ENCODE measurements around the gene KAT2B. TPM values are rescaled to one million over a fixed set of nuclear protein-coding genes. Genes with fewer than 3 reads are reported as not detected.
A peak's percentile ranks its signal among the peaks of the same experiment; 100 is the strongest.

KAT2B gene
- total RNA-seq, 4 donors from 2014 or later, result 21.3 to 47.0 (median 33.3) TPM

DNA sequence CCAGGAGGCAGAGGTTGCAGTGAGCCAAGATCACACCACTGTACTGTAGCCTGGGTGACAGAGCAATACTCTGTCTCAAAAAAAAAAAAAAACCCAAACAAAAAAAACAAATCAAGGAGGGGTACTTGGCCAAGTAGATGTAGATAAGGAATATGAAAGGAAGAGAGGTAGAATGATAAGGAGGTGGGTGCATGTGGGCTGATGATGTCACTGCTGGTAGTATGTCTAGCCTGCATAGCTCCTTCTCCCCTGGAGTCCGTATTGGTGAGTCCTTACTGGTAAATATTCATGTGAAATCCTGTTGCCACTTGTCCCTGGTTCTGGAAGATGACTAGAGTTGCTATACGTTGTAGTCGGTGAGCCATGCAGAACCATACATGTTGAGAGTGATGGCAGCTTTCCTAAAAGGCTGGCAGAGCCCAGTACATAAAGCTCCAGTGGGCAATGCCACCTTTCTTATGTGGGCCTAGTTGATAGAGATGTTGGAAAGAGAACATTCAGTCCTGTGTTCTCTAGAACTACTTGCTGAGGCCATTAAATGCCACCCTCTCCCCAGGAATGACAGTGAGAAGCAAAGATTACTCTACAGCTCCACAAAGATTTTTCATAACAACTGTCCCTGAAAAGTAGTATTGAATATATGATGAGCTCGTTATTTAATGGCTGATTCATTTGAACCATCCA, 11.0 kb downstream of the KAT2B start:
- DNase-seq (ENCODE audit: low spot score) (no peak), ATAC-seq (ENCODE audit: low FRiP score) (no peak)
- TF ChIP-seq CTCF (IDR thresholded peaks at IDR 0.05), result no peak

DNA sequence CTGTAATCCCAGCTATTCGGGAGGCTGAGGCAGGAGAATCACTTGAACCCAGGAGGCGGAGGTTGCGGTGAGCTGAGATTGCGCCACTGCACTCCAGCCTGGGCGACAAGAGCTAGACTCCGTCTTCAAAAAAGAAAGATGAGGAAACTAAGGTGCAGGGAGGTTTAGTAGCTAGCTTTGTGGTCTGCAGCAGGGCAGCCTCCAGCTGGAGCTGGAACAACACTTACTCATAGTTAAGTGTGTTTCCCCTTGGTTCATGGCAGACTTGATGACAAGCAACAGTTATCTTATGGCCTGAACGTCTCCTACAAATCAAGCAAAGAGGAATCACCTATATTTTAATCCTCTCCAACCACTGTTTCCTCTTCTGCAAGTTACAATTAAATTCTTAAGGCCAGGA, 12.6 kb downstream of the KAT2B start:
- TF ChIP-seq CTCF (IDR thresholded peaks at IDR 0.05), result no peak
- DNase-seq (ENCODE audit: low spot score) (no peak), ATAC-seq (ENCODE audit: low FRiP score) (no peak)

DNA sequence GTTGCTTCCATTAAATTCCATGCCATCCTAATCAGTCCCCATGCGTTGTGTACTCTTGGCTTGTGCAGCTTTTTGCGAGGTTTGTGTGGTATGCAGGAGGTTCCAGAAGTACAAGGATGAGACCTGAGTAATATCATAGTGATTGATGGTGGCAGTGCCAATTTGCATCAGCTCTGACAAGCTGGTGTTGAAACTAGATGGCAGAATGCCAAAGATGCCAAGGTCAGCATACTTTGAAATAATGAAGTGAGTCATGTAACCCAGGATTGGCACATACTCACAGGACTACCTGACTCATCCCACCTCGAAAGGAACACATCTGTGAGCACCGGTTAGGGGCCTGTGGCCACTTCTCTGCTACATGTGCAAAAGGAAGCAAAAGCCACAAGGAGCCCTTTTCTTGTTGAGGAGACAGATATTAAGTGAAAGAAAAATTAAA, 14.3 kb downstream of the KAT2B start:
- DNase-seq (ENCODE audit: low spot score), result peak; percentile 50
- no peak for TF ChIP-seq CTCF (IDR thresholded peaks at IDR 0.05)
- ATAC-seq (ENCODE audit: low FRiP score), result peak; percentile 84

- TF ChIP-seq CTCF (IDR thresholded peaks at IDR 0.05), result no peak
- no peak for DNase-seq (ENCODE audit: low spot score)
- peak; percentile 15 for ATAC-seq (ENCODE audit: low FRiP score)
These were observed 15.0 kb downstream of the KAT2B start for GRCh38 chr3:20055020-20055775.

- DNase-seq (ENCODE audit: low spot score), result no peak
- no peak for TF ChIP-seq CTCF (IDR thresholded peaks at IDR 0.05)
- no peak for ATAC-seq (ENCODE audit: low FRiP score)
These were observed 15.6 kb downstream of the KAT2B start for GRCh38 chr3:20055842-20056241.

DNA sequence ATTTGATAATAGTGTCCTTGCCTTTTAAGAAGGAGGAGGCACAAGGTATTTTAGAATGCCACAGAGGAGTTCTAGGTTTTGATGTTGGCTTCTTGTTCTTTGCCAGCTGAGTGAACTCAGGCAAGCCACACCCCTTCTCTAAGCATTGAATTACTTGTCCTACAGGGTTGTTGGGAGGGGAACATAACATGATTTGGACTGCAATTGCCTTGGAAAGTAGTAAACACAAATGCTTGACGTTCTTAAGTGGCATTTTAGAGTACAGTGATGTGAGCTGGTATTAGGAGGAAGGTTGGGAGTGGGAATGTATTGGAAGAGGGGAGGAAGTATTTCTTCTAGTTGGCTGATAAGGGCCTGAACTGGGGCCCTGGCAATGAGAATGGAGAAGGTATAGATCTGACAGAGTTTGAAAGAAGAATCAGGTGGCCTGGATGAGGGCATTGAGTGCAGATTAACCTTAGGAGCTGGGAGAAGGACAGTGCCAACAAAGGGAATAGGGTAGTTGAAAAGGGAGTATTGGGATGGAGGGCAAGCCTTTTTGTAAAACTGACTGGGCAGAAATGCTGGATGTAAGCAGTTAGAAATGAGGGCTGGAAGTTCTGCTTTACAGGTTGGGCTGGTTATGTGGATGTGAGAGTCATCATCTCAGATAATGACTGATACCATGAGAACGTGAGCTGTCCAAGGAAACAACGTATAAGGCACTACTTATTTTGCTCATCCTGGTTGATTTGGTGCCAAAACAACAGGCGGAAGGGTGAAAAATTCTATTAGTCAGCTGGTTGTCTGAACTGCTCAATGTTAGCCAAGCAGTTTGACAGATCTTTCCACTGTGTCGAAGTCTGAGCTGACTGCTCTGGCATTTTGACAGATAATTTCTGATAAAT, 16.7 kb downstream of the KAT2B start:
- TF ChIP-seq CTCF (IDR thresholded peaks at IDR 0.05), result no peak
- no peak for DNase-seq (ENCODE audit: low spot score)
- ATAC-seq (ENCODE audit: low FRiP score), result peak; percentile 85

Measured in omental fat pad (tissue), 4 donors.